Neural cell (in vitro differentiated cells): ENCODE data around the gene TSPAN14. TPM values are rescaled to one million over a fixed set of nuclear protein-coding genes. Genes with fewer than 3 reads are reported as not detected.

Experiments used
- H2AFZ ChIP-seq: fragments of 200-600, 300-800 bp; sonication (generic), shearing (Covaris generic); 2 replicates; pipeline ENCODE4 v1.6.0; 2014; ENCODE audit warnings: low read depth, mild to moderate bottlenecking, antibody characterized with exemption, low read length, moderate library complexity
- H3F3A ChIP-seq: fragments of 200-600 bp; shearing (Covaris generic); 2 replicates; pipeline ENCODE4 v1.6.1; 2016; ENCODE audit warnings: mild to moderate bottlenecking, moderate library complexity, mixed read lengths, antibody characterized with exemption, low read length; ENCODE audit not compliant: insufficient read depth, poor library complexity, severe bottlenecking
- H3K27ac ChIP-seq: fragments of 200-600, 300-800 bp; sonication (generic), shearing (Covaris generic); 2 replicates; pipeline ENCODE4 v1.5.1; 2014; ENCODE audit warnings: mild to moderate bottlenecking, low read length, moderate library complexity
- H3K27me3 ChIP-seq: fragments of 300-800, 200-600 bp; sonication (generic), shearing (Covaris generic); 2 replicates; pipeline ENCODE4 v1.6.0; 2014; ENCODE audit warnings: mild to moderate bottlenecking, low read depth, low read length, moderate library complexity; ENCODE audit not compliant: insufficient read depth
- H3K36me3 ChIP-seq: fragments of 300-800, 200-600 bp; sonication (generic), shearing (Covaris generic); 2 replicates; pipeline ENCODE4 v1.5.1; 2014; ENCODE audit warnings: mild to moderate bottlenecking, antibody characterized with exemption, low read length, moderate library complexity; ENCODE audit not compliant: insufficient read depth
- H3K4me2 ChIP-seq: fragments of 300-800, 200-600 bp; sonication (generic), shearing (Covaris generic); 2 replicates; pipeline ENCODE4 v1.6.0; 2014; ENCODE audit warnings: mild to moderate bottlenecking, low read length
- H3K4me3 ChIP-seq: fragments of 300-800, 200-600 bp; sonication (generic), shearing (Covaris generic); 2 replicates; pipeline ENCODE4 v1.5.1; 2014; ENCODE audit warnings: mild to moderate bottlenecking, low read length, moderate library complexity
- H3K79me2 ChIP-seq: fragments of 200-600 bp; shearing (Covaris generic); replicated peaks from 2 replicates; pipeline ENCODE4 v1.6.0; 2014; ENCODE audit warnings: mild to moderate bottlenecking, low read length, moderate library complexity; ENCODE audit not compliant: insufficient read depth
- H3K9ac ChIP-seq: fragments of 300-800, 200-600 bp; sonication (generic), shearing (Covaris generic); 2 replicates; pipeline ENCODE4 v1.6.1; 2016; ENCODE audit warnings: mild to moderate bottlenecking, low read length, mixed read lengths
- H3K9me2 ChIP-seq: fragments of 200-600 bp; shearing (Covaris generic); 2 replicates; pipeline ENCODE4 v1.6.1; 2016; ENCODE audit warnings: mild to moderate bottlenecking, low read length, mixed read lengths; ENCODE audit not compliant: insufficient read depth
- H3K9me3 ChIP-seq: fragments of 200-600, 300-800 bp; sonication (generic), shearing (Covaris generic); 2 replicates; pipeline ENCODE4 v1.6.1; 2016; ENCODE audit warnings: mild to moderate bottlenecking, mixed run types, low read length, moderate library complexity, mixed read lengths
- H4K20me1 ChIP-seq: fragments of 200-600 bp; shearing (Covaris generic); 2 replicates; pipeline ENCODE4 v1.6.1; 2016; ENCODE audit warnings: mild to moderate bottlenecking, mixed run types; ENCODE audit not compliant: insufficient read depth
- EP300 ChIP-seq: fragments of 450-650 bp; conservative IDR thresholded peaks from 2 replicates; pipeline ENCODE4 v1.6.1; 2014; ENCODE audit warnings: antibody characterized with exemption, mild to moderate bottlenecking, moderate library complexity; ENCODE audit not compliant: poor library complexity, severe bottlenecking
- EZH2 ChIP-seq: fragments of 200-600, 300-800 bp; shearing (Covaris generic), sonication (generic); IDR thresholded peaks from 2 replicates; pipeline ENCODE4 v1.6.1; 2014; ENCODE audit warnings: antibody characterized with exemption, low read length, borderline replicate concordance, mild to moderate bottlenecking; ENCODE audit not compliant: insufficient read depth, poor library complexity, severe bottlenecking
- MXI1 ChIP-seq: fragments of 450-650 bp; conservative IDR thresholded peaks from 2 replicates; pipeline ENCODE4 v1.6.1; 2014; ENCODE audit warnings: antibody characterized with exemption, mild to moderate bottlenecking; ENCODE audit not compliant: poor library complexity, severe bottlenecking
- POLR2AphosphoS5 ChIP-seq: IDR thresholded peaks from 2 replicates; pipeline ENCODE4 v1.6.1; 2012
- RAD21 ChIP-seq: fragments of 450-650 bp; conservative IDR thresholded peaks from 2 replicates; pipeline ENCODE4 v1.6.1; 2014; ENCODE audit warnings: antibody characterized with exemption, mild to moderate bottlenecking, moderate library complexity
- REST ChIP-seq: IDR thresholded peaks from 2 replicates; pipeline ENCODE4 v1.6.1; 2012; ENCODE audit warnings: borderline replicate concordance
- SMC3 ChIP-seq: fragments of 450-650 bp; conservative IDR thresholded peaks from 2 replicates; pipeline ENCODE4 v1.6.1; 2014; ENCODE audit warnings: antibody characterized with exemption, mild to moderate bottlenecking, moderate library complexity; ENCODE audit not compliant: poor library complexity
- TAF1 ChIP-seq: IDR thresholded peaks from 2 replicates; pipeline ENCODE4 v1.6.1; 2012; ENCODE audit warnings: low read depth
- polyA plus RNA-seq: library from polyadenylated mRNA; depleted of rRNA; stranded (reverse); fragments of >200 nt; gene quantifications from 2 replicates; pipeline ENCODE4 v1.2.3, GENCODE V29; 2014
- TF ChIP-seq, protein P1 (sequence below): fragments of 450-650 bp; IDR thresholded peaks from 2 replicates; pipeline ENCODE4 v1.5.1; 2014; ENCODE audit warnings: antibody characterized with exemption, mild to moderate bottlenecking, moderate library complexity; ENCODE audit not compliant: poor library complexity, severe bottlenecking

TSPAN14 gene
- polyA plus RNA-seq, 1 donor from 2014 or later, result 26.3 TPM

- Histone ChIP-seq H4K20me1 (no peaks in the 10 kb centered on the region), H3K27ac (no peak overlapping the region), H3F3A (no peaks in the 10 kb centered on the region), H3K9ac (no peak overlapping the region), H3K79me2 (peaks cover 83% of the 10 kb centered on the region), H3K4me3 (no peak overlapping the region), H2AFZ (no peak overlapping the region), H3K9me2 (no peaks in the 10 kb centered on the region), H3K4me2 (no peak overlapping the region), H3K9me3 (no peaks in the 10 kb centered on the region), H3K36me3 (no peaks in the 10 kb centered on the region), H3K27me3 (no peaks in the 10 kb centered on the region)
- no peak for TF ChIP-seq POLR2AphosphoS5
- TF ChIP-seq RAD21, result no peak
- TF ChIP-seq, protein P1, sequence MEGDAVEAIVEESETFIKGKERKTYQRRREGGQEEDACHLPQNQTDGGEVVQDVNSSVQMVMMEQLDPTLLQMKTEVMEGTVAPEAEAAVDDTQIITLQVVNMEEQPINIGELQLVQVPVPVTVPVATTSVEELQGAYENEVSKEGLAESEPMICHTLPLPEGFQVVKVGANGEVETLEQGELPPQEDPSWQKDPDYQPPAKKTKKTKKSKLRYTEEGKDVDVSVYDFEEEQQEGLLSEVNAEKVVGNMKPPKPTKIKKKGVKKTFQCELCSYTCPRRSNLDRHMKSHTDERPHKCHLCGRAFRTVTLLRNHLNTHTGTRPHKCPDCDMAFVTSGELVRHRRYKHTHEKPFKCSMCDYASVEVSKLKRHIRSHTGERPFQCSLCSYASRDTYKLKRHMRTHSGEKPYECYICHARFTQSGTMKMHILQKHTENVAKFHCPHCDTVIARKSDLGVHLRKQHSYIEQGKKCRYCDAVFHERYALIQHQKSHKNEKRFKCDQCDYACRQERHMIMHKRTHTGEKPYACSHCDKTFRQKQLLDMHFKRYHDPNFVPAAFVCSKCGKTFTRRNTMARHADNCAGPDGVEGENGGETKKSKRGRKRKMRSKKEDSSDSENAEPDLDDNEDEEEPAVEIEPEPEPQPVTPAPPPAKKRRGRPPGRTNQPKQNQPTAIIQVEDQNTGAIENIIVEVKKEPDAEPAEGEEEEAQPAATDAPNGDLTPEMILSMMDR, result no peak
- TF ChIP-seq SMC3, result no peak
- TF ChIP-seq TAF1, result no peak
- no peak for TF ChIP-seq EP300
- TF ChIP-seq MXI1, result no peak
- no peak for TF ChIP-seq EZH2
- TF ChIP-seq REST, result no peak
Measured at GRCh38 chr10:80461208-80462183, 7.4 kb downstream of the TSPAN14 start.

GRCh38 chr10:80462299-80462980 lies 8.3 kb downstream of the TSPAN14 start:
- H3F3A ChIP-seq, result no peaks in the 10 kb centered on the region
- H3K9me2 ChIP-seq, result no peaks in the 10 kb centered on the region
- no peak overlapping the region for H3K27ac ChIP-seq
- no peak overlapping the region for H3K4me2 ChIP-seq
- H3K9me3 ChIP-seq, result no peaks in the 10 kb centered on the region
- no peak overlapping the region for H3K4me3 ChIP-seq
- no peaks in the 10 kb centered on the region for H4K20me1 ChIP-seq
- H3K36me3 ChIP-seq, result no peaks in the 10 kb centered on the region
- no peak overlapping the region for H2AFZ ChIP-seq
- no peaks in the 10 kb centered on the region for H3K27me3 ChIP-seq
- TF ChIP-seq EP300, result no peak
- TF ChIP-seq SMC3, result no peak
- no peak for TF ChIP-seq RAD21
- TF ChIP-seq EZH2, result no peak
- no peak for TF ChIP-seq TAF1
- no peak for TF ChIP-seq REST
- H3K79me2 ChIP-seq, result peaks cover 83% of the 10 kb centered on the region
- no peak overlapping the region for H3K9ac ChIP-seq
